ENCODE results near the gene ACSM2A. TPM values are rescaled to one million over a fixed set of nuclear protein-coding genes. Genes with fewer than 3 reads are reported as not detected.
"Not testable (repeated sequence)": the region's sequence is repeated elsewhere in the genome, so short reads cannot be mapped to it uniquely, and the experiment has no call there.

ACSM2A gene
- total and polyA plus RNA-seq, 10 of the 15 experiments (the other 5 are each of a cell fraction or from before 2014, with no cell fraction given), result not detected

DNA sequence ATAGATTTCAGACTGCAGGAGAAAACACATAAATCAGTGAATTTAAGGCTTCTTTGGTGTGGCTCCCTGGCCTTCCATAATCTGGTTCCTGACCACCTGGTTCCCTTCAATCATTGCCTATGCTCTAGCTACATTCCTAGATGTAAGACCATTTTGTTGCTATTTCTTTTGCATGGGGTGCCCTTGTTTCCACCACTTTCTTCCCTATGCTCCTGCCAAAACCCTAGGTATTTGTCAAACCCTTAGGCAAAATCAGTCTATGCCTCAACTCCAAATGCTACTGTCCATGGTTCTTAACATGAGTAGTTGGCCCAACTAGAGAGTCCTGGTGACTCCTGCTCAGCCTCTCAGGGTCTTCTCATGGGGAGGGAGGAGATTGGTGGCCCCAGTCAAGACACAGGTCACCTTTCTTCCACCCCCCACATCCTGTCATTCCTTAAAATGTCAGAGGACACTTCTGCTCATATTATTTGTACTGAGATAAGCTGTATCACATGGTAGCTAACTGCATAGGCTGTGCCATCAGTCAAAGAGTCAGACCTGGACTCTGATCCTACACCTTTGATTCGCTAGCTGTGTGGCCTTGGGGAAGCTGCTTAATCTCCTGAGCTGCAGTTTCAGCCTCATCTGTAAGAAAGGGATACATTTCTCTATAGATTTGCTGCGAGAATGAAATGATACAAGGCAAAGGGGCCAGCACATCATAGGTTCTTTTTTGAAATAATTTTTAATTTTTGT lies 27.0 kb upstream of the ACSM2A start:
- H4K20me1 ChIP-seq (ENCODE audit: control insufficient read depth, insufficient read depth), result no peaks in the 10 kb centered on the region
- H3K4me3 ChIP-seq, result no peak overlapping the region
- RAD21 ChIA-PET (ENCODE audit: unreplicated experiment), result no interaction called here
- intact Hi-C loops (cut with micrococcal nuclease; ENCODE audit: unreplicated experiment), result no loop called here
- no peaks in the 10 kb centered on the region for H3K36me3 ChIP-seq (ENCODE audit: control insufficient read depth in 2 of 2, insufficient read depth in 2 of 2, low read length in 1 of 2)
- no peak for ATAC-seq
- FAIRE-seq, result no peak
- H3K9me3 ChIP-seq (replicated peaks; ENCODE audit: control insufficient read depth, insufficient read depth, low read length), result no peaks in the 10 kb centered on the region
- no TSS peak for BruUV-seq (replicated peaks)
- H3K4me1 ChIP-seq (ENCODE audit: control insufficient read depth, insufficient read depth, low read length), result no peaks in the 10 kb centered on the region
- no peak for DNase-seq (ENCODE audit: low read depth, low spot score)
- TF ChIP-seq WRNIP1 (IDR thresholded peaks at IDR 0.05; ENCODE audit: borderline replicate concordance, low read depth, low read length), result no peak
- TF ChIP-seq, protein P1, sequence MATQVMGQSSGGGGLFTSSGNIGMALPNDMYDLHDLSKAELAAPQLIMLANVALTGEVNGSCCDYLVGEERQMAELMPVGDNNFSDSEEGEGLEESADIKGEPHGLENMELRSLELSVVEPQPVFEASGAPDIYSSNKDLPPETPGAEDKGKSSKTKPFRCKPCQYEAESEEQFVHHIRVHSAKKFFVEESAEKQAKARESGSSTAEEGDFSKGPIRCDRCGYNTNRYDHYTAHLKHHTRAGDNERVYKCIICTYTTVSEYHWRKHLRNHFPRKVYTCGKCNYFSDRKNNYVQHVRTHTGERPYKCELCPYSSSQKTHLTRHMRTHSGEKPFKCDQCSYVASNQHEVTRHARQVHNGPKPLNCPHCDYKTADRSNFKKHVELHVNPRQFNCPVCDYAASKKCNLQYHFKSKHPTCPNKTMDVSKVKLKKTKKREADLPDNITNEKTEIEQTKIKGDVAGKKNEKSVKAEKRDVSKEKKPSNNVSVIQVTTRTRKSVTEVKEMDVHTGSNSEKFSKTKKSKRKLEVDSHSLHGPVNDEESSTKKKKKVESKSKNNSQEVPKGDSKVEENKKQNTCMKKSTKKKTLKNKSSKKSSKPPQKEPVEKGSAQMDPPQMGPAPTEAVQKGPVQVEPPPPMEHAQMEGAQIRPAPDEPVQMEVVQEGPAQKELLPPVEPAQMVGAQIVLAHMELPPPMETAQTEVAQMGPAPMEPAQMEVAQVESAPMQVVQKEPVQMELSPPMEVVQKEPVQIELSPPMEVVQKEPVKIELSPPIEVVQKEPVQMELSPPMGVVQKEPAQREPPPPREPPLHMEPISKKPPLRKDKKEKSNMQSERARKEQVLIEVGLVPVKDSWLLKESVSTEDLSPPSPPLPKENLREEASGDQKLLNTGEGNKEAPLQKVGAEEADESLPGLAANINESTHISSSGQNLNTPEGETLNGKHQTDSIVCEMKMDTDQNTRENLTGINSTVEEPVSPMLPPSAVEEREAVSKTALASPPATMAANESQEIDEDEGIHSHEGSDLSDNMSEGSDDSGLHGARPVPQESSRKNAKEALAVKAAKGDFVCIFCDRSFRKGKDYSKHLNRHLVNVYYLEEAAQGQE (IDR thresholded peaks at IDR 0.05; ENCODE audit: low read depth, low read length), result peak; percentile 58; the same call in 1 of the 2 replicates
- H3K9ac ChIP-seq (ENCODE audit: control insufficient read depth, insufficient read depth, low read length), result no peak overlapping the region
- no peak overlapping the region for H3K27ac ChIP-seq (ENCODE audit: control insufficient read depth, insufficient read depth)
- in situ Hi-C loops (cut with MboI), result no loop called here
- no peak overlapping the region for H3K4me2 ChIP-seq (ENCODE audit: control insufficient read depth, insufficient read depth)
- SMC1A ChIA-PET (ENCODE audit: uncharacterized antibody, unreplicated experiment), result no interaction called here
- no peak overlapping the region for H2AFZ ChIP-seq (ENCODE audit: control insufficient read depth, low read depth, low read length)
- POLR2A ChIA-PET, result no interaction called here
- CTCF ChIA-PET, result no interaction called here
- WGBS (ENCODE audit: insufficient coverage, insufficient replicate concordance, low lambda C conversion rate, missing lambda C conversion rate), result 0% methylated on average over 2 of the region's 2 CpGs
- no peaks in the 10 kb centered on the region for H3K27me3 ChIP-seq (replicated peaks in 1 of 2; ENCODE audit: control insufficient read depth in 2 of 2, insufficient read depth in 2 of 2, low read length in 1 of 2)
- H3K79me2 ChIP-seq (ENCODE audit: control insufficient read depth, insufficient read depth, low read length), result no peaks in the 10 kb centered on the region

DNA sequence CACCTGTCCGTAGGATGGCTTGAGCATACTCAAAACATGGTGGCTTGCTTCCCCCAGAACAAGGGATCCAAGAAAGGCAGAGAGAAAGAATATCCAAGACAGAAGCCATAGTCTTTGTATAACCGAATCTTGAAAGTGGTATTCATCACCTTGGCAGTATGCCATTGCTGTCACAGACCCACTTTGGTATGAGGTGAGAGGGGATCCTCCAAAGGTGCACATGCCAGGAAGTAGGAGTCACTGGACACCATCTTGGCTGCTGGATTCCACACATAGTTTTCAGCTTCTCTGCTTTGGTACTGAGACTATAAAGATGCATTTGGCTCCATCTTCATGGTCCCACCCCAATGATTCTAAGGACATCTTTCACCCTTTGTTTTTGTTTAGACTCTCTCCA lies 23.9 kb upstream of the ACSM2A start:
- H3K9ac ChIP-seq (ENCODE audit: control insufficient read depth, insufficient read depth, low read length); H3K27me3 ChIP-seq (replicated peaks in 1 of 2; ENCODE audit: control insufficient read depth in 2 of 2, insufficient read depth in 2 of 2, low read length in 1 of 2); DNase-seq (ENCODE audit: low read depth, low spot score); SMC1A ChIA-PET (ENCODE audit: uncharacterized antibody, unreplicated experiment); H3K4me3 ChIP-seq; H3K9me3 ChIP-seq (replicated peaks; ENCODE audit: control insufficient read depth, insufficient read depth, low read length); POLR2A ChIA-PET; H3K36me3 ChIP-seq (ENCODE audit: control insufficient read depth in 2 of 2, insufficient read depth in 2 of 2, low read length in 1 of 2); RAD21 ChIA-PET (ENCODE audit: unreplicated experiment); H2AFZ ChIP-seq (ENCODE audit: control insufficient read depth, low read depth, low read length); intact Hi-C loops (cut with micrococcal nuclease; ENCODE audit: unreplicated experiment); BruUV-seq (replicated peaks); CTCF ChIA-PET; H3K4me1 ChIP-seq (ENCODE audit: control insufficient read depth, insufficient read depth, low read length); H4K20me1 ChIP-seq (ENCODE audit: control insufficient read depth, insufficient read depth); FAIRE-seq; H3K79me2 ChIP-seq (ENCODE audit: control insufficient read depth, insufficient read depth, low read length); in situ Hi-C loops (cut with MboI); H3K4me2 ChIP-seq (ENCODE audit: control insufficient read depth, insufficient read depth); ATAC-seq; H3K27ac ChIP-seq (ENCODE audit: control insufficient read depth, insufficient read depth): not testable (repeated sequence)
- 5% methylated on average over 2 of the region's 2 CpGs for WGBS (ENCODE audit: insufficient coverage, insufficient replicate concordance, low lambda C conversion rate, missing lambda C conversion rate)

DNA sequence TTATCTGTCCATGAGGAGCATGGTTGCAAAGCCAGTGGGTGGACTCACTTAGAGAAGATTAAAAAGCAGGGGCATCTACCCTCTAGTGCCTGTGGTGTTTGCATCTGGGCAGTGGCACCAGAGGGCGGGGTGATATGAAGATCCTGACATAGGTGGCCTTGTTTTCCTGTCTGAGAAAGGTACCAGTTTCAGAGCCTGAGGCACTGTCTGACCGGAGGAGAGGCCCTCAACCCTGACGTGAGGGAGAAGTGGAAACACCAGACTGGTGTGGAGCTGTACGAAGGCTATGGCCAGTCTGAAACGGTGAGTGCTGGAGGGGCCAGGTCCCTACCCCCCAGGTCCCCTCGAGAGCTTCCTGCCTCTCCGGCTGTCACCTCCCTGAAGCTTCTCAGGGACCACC lies 21.8 kb upstream of the ACSM2A start:
- H3K36me3 ChIP-seq (ENCODE audit: control insufficient read depth in 2 of 2, insufficient read depth in 2 of 2, low read length in 1 of 2); H4K20me1 ChIP-seq (ENCODE audit: control insufficient read depth, insufficient read depth); H3K9me3 ChIP-seq (replicated peaks; ENCODE audit: control insufficient read depth, insufficient read depth, low read length); DNase-seq (ENCODE audit: low read depth, low spot score); ATAC-seq; BruUV-seq (replicated peaks); intact Hi-C loops (cut with micrococcal nuclease; ENCODE audit: unreplicated experiment); SMC1A ChIA-PET (ENCODE audit: uncharacterized antibody, unreplicated experiment); in situ Hi-C loops (cut with MboI); H3K4me1 ChIP-seq (ENCODE audit: control insufficient read depth, insufficient read depth, low read length); H3K9ac ChIP-seq (ENCODE audit: control insufficient read depth, insufficient read depth, low read length); POLR2A ChIA-PET; H3K27ac ChIP-seq (ENCODE audit: control insufficient read depth, insufficient read depth); H3K4me2 ChIP-seq (ENCODE audit: control insufficient read depth, insufficient read depth); FAIRE-seq; H3K27me3 ChIP-seq (replicated peaks in 1 of 2; ENCODE audit: control insufficient read depth in 2 of 2, insufficient read depth in 2 of 2, low read length in 1 of 2); H2AFZ ChIP-seq (ENCODE audit: control insufficient read depth, low read depth, low read length); H3K4me3 ChIP-seq; RAD21 ChIA-PET (ENCODE audit: unreplicated experiment); H3K79me2 ChIP-seq (ENCODE audit: control insufficient read depth, insufficient read depth, low read length): not testable (repeated sequence)
- CTCF ChIA-PET, result interaction anchor here (0.6 kb wide), 1 partner anchor 30 kb away, joined by 4 read pairs; no protein-coding TSS in a partner anchor
- 24% methylated on average over 6 of the region's 7 CpGs for WGBS (ENCODE audit: insufficient coverage, insufficient replicate concordance, low lambda C conversion rate, missing lambda C conversion rate)

Data from GM12878 (cell line).